SH-SY5Y (cell line): ENCODE results near the gene DOK7.

ENCODE experiments used
- GATA2 ChIP-seq: IDR thresholded peaks from 2 replicates; pipeline ENCODE4 v1.6.1; 2011; ENCODE audit warnings: mild to moderate bottlenecking, low read depth, low read length
- GATA3 ChIP-seq: IDR thresholded peaks from 2 replicates; pipeline ENCODE4 v1.6.1; 2011; ENCODE audit warnings: low read depth, mild to moderate bottlenecking, low read length, moderate library complexity

The DOK7 gene, protein sequence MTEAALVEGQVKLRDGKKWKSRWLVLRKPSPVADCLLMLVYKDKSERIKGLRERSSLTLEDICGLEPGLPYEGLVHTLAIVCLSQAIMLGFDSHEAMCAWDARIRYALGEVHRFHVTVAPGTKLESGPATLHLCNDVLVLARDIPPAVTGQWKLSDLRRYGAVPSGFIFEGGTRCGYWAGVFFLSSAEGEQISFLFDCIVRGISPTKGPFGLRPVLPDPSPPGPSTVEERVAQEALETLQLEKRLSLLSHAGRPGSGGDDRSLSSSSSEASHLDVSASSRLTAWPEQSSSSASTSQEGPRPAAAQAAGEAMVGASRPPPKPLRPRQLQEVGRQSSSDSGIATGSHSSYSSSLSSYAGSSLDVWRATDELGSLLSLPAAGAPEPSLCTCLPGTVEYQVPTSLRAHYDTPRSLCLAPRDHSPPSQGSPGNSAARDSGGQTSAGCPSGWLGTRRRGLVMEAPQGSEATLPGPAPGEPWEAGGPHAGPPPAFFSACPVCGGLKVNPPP

DNA sequence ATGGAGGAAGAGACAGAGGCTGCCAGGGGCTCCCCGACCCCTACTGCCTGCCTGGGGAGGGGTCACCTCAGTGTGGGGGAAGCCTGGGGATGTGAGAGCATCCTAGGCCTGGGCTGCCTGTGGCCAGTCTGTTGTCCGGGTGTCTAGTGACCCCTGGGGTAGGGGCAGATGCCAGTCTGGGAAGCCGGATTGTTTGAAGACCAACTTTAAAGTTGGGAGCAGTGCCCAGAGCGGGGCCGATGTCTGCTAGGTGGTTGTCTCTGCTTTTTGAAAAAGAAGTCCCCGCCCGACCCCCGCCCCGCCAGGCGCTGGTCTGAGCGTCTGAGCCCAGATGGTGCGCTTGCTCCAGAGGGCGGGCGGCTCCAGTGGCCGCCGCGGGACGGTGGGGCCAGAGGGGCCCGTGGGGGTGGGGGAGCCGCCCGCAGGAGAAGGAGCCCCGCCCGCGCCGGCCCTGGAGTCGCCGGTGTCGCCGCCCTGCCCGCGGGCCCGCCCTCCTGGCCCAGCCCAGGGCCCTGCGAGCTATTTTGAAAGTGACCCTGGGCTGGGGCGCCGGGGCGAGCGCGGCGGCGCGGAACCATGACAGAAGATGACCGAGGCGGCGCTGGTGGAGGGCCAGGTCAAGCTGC is at the start of gene DOK7:
Gene DOK7 (plus strand): TSS at position 517 of the 626 bp plus-strand sequence. CDS start 70 bp downstream, at position 587.
- TF ChIP-seq GATA2 (no peak), GATA3 (no peak)

DNA sequence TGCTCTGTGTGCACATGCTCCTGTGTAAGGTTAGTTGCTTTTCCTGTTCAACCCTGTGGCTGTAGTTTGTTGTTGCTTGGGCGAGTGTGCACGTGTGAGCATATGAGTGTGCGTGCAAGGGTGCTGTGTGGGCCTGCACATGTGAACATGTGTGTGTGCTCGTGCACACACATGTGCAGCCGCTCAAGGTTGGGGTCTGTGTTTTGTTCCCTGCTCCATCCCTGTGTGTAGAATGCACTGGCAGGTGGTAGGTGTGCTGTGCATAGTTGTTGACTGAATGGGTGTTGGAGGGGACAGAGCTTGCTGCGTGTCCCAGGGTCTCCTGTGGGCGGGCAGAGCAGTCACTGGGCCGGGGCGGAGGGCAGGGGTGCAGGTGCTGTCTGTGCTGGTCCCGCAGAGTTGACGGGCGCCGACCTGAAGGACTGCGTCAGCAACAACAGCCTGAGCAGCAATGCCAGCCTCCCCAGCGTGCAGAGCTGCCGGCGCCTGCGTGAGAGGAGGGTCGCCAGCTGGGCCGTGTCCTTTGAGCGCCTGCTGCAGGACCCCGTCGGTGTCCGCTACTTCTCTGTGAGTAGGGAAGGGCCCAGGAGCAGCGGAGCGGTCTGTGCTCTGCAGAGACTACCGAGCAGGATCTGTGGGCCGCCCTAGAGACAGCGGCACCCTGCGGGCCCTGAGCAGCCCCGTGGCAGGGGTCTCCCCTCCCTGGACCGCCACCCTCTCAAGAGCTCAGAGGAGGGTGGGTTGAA is 49.3 kb upstream of the DOK7 start:
- TF ChIP-seq GATA3: no peak

DNA sequence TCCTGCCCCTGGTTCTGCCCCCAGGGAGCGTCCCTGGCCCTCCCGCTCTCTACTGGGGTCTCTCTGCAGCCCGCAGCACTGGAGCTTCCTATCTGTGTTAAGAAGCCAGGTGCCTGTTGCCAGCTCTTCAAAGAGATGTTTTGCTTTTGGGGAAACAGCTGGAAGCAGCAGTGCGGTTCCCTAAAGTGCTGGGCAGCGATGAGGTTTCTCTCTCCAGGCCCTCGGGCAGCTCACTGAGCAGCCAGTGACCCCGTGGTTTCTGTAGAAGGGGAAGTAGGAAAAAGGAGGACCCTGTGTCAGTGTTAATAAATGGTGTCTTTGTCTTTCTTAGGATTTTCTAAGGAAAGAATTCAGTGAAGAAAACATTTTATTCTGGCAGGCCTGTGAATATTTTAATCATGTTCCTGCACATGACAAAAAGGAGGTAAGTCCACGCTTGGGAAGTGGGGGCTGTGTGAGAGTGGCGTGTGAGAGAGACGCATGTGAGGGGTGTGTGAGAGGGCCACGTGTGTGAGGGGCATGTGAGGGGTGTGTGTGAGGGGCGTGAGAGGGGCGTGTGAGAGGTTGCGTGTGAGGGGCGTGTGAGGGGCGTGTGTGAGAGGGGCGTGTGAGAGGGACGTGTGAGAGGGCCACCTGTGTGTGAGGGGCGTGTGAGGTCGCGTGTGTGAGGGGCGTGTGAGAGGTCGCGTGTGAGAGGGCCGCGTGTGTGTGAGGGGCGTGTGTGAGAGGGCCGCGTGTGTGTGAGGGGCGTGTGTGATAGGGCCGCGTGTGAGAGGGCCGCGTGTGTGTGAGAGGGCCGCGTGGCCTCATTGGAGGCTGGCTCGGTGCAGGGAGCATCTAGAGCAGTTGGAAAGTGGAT is 48.5 kb upstream of the DOK7 start:
- TF ChIP-seq GATA3 (no peak), GATA2 (no peak)

DNA sequence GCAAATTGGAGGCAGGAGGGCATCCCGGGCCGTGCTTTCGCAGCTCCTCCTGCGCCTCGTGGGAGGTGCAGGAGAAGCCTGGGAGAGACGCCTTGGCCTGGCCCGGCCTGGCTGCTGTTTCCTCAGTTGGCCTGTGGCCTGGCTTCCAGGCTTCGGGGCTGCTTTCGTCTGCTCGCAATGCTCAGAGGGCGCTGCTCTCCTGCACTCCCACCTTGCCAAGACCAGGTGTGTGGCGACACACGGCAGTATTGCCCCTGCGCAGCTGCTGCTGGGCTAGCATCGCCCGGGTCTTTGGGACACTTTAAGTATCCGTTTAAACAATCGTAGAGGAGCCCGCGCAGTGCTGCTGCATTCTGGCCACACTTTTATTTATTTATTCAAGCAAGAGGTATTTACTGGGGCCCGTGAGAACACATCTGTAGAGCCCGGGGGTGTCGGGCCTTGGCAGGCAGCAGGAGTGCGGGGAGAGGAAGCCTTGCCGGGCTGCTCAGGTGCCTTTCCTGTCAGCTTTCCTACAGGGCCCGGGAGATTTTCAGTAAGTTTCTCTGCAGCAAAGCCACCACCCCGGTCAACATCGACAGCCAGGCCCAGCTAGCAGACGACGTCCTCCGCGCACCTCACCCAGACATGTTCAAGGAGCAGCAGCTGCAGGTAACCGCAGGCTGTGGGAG is 47.5 kb upstream of the DOK7 start:
- TF ChIP-seq GATA2: no peak
- TF ChIP-seq GATA3: no peak

DNA sequence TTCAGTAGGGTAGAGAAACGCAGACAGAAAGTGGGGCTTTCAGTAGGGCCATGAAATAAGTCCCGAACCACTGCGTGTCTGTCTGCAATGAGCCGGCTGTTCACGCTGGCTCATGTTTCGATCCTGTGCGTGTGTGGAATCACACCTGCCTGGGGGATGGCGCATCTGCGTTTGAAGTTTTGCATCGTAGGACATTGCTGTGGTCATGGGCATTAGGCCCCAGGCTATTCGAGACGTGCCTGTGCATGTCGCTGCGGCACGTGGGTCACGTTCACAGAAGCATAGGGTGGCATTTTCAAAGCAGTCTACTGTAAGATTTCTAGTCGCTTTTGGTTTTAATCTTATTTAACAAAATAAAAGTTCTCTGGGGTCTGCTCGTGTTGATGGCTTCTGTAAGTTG is 46.8 kb upstream of the DOK7 start:
- no peak for TF ChIP-seq GATA2
- no peak for TF ChIP-seq GATA3

DNA sequence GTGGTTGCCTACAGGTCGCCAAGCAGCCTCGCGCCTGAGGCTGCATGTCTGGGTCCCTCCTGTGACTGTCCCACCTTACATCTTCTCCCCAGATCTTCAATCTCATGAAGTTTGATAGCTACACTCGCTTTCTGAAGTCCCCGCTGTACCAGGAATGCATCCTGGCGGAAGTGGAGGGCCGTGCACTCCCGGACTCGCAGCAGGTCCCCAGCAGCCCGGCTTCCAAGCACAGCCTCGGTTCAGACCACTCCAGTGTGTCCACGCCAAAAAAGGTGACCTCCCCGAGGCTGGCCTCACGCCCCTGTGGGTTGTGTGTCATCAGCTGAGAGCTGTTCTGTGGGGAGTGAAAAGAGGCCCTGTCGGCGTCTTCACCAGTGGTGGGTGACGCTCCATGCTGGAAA is 46.3 kb upstream of the DOK7 start:
- TF ChIP-seq GATA2 (no peak), GATA3 (no peak)

DNA sequence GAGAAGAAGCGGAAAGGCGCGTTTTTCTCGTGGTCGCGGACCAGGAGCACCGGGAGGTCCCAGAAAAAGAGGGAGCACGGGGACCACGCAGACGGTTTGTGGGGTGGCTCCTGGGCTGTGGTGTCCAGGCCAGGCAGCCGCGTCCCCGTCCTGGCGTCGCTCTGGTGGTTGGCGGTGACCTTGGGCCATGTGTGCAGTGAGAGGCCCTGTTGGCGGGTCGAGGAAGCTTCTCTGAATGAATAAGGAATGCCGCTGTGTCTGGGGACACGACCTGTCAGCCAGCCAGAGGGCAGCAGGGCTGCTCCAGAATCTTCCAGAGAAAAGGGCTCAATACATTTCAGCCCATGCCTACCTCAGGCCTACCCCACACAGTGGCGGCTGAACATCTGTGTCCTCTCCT is 45.7 kb upstream of the DOK7 start:
- TF ChIP-seq GATA3 (no peak), GATA2 (no peak)

DNA sequence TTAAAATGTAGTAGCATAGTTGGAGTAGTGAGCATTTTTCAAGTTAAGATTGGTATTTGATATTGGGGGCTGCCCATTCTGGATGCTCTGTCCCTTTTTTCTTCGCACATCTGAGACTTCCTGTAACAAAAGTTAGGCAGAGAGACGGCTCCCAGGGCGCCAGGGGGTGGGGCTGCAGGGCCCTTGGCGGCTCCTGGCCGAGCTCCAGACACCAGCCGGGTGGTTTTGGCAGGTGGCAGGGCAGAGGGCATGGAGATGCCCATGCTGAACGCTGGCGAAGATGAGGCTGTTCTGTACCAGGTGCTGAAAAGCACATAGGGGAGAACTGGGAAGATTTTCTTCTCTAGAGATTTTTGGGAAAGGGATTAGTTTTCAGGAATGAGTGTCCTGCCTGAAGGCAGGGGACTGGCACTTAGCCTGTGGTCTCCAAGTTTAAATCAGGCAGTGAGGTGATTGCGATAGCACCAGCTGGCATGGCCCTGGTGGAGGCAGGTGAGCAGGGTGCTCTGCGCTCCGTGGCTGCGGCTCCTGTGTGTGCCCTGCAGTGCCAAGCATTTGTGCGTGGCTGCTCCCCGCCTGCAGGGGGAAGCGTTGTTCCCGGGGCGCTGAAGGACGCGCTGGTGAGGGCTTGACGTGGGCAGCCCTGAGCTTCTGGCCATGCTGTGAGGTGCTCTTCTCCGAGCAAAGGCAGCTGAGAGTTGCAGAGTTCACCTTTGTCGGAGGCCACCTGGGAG is 44.9 kb upstream of the DOK7 start:
- TF ChIP-seq GATA3: no peak
- TF ChIP-seq GATA2: no peak

DNA sequence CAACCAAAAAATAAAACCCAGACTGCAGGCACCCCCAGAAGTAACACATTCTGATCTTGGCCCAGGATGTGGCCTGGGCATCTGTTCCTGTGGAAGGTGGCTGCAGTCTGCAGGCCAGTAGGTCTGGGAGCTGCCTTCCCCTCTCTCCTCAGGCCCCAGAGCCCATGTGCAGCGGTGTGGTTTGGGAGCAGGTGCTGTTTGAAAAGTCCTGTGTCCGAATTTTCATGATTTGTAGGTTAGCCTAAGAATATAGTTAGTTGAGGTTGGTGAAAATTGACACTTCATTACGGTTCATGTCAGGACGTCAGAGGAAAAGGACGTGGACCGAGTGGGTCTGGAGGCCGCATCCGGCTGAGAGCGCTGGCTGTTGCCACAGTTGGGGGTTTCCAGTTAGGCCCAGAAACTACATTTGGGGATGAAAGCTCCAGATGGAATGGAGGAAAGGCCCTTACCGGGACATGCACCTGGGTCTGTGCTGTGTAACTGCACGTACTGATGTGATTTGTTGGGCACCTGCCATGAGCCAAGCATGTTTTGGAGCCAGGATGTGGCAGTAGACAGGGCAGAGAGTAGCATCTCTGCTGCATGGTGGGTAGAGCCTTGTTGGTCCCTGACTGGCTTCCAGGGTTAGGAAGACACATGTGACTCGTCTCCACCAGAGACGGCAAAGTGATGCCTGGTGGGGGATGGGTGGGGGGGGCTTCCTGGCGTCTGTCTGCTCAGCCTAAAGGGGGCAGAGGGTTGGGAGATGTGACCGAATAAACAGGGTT is 43.1 kb upstream of the DOK7 start:
- no peak for TF ChIP-seq GATA3
- no peak for TF ChIP-seq GATA2

DNA sequence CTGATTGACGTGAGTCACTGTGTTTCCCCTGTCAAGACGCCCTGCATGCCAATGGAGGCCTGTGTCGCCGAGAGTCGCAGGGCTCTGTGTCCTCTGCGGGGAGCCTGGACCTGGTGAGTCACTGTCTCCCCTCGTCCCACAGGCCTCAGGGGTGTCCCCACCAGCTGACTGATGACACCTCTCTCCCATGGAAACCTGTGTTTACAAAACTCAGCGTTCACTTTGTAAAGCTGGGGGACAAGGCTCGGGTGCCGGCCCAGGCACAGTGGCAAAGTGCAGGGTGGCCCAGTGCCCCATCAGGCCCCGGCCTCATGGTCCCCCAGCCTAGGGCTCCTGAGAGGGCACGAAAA is 42.5 kb upstream of the DOK7 start:
- TF ChIP-seq GATA3: no peak
- no peak for TF ChIP-seq GATA2

DNA sequence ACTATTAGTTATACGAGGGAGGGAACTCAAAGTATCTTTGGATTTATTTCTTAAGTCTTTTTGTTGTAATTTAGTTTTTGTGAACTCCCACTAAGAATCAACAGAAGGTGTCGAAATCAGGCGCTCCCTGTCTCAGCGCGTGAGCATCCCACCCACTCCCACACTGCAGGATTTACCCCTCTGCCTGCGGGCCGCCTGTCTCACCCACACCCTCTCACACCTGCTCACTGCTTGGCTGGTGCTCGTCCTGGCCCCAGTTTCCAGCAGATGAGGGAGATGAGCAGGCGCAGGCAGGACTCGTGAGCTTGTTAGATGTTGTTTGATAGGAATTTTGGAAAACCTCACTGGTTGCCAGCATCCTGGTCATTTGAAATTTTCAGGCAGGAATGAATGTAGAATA is 42.1 kb upstream of the DOK7 start:
- no peak for TF ChIP-seq GATA3
- no peak for TF ChIP-seq GATA2

DNA sequence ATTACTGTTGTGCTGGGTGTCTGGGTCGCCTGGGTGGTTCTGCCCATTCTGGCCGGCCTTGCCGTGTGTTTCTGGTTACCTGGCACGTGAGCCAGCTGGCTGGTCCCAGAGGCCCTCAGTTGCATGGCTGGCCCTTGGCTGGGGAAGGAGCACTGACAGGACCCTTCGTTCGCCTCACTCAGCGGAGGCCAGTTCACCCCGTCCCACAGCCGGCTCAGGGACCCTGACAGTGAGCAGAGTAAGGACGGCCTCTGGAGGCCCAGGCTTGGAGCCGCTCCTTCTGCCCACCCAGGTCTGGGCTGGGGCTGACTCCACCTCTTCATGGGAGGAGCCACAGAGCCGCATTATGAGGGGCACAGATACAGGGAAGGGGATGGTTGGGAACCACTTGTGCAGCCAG is 41.6 kb upstream of the DOK7 start:
- TF ChIP-seq GATA3 (no peak), GATA2 (no peak)
